B cell (primary cell): ENCODE data around the gene POLA2. TPM values are rescaled to one million over a fixed set of nuclear protein-coding genes. Genes with fewer than 3 reads are reported as not detected.
"Not testable (repeated sequence)": the region's sequence is repeated elsewhere in the genome, so short reads cannot be mapped to it uniquely, and the experiment has no call there.

Experiments used
- ATAC-seq: fragments of 200-7000 bp; cut with Tn5 transposase; one replicate; pipeline ENCODE4 v1.10.0; 2021; ENCODE audit warnings: low read depth, mild to moderate bottlenecking, moderate number of reproducible peaks, moderate library complexity
- CTCF ChIA-PET: fragments of 350-600 bp; sonication (Branson Sonifier 250); formaldehyde crosslinking; loops from one replicate; lab custom pipeline; 2021; ENCODE audit warnings: antibody characterized with exemption, inconsistent platforms; lab: Charles Lee
- POLR2A ChIA-PET: fragments of 350-600 bp; sonication (Branson Sonifier 250); formaldehyde crosslinking; loops from one replicate; lab custom pipeline; 2021; ENCODE audit warnings: antibody characterized with exemption; lab: Charles Lee
- DNase-seq: peaks from one replicate; pipeline ENCODE4 v3.0.0; 2013
- H2AFZ ChIP-seq: 2 replicates; pipeline ENCODE4 v1.6.1; 2012; ENCODE audit warnings: mild to moderate bottlenecking, low read depth, low read length; ENCODE audit not compliant: insufficient read depth, poor library complexity, severe bottlenecking
- H3K27ac ChIP-seq, 2 donors: 1 replicate in 1 of 2; 2 replicates in 1 of 2; pipeline ENCODE4 v1.5.1; 2012 to 2013; ENCODE audit warnings: low read length in 2 of 2, mild to moderate bottlenecking in 2 of 2, moderate library complexity in 1 of 2
- H3K27me3 ChIP-seq, 4 experiments: fragments of 200-600 bp in 1 of 4; sonication (generic) in 1 of 4; replicated peaks in 1 of 4; 1 replicate in 2 of 4; 2 replicates in 2 of 4; pipeline versions ENCODE4 v1.6.1 to v1.7.0; 2013 to 2016; ENCODE audit warnings: low read length in 3 of 4, mild to moderate bottlenecking in 2 of 4, mixed read lengths in 1 of 4, moderate library complexity in 1 of 4; ENCODE audit not compliant: insufficient read depth in 4 of 4, control insufficient read depth in 3 of 4; ENCODE audit errors: control extremely low read depth in 1 of 4
- H3K36me3 ChIP-seq, 2 experiments: replicated peaks in 1 of 2; 1 replicate in 1 of 2; 2 replicates in 1 of 2; pipeline versions ENCODE4 v1.6.1 to v1.7.1; 2013; ENCODE audit warnings: low read length in 1 of 2; ENCODE audit not compliant: insufficient read depth in 2 of 2, control insufficient read depth in 1 of 2; ENCODE audit errors: control extremely low read depth in 1 of 2, extremely low read depth in 1 of 2
- H3K4me1 ChIP-seq, 2 donors: fragments of 200-600 bp in 1 of 2; sonication (generic) in 1 of 2; 1 replicate in 1 of 2; 2 replicates in 1 of 2; pipeline versions ENCODE4 v1.5.1 to v1.6.1; 2013 to 2017; ENCODE audit warnings: low read length in 2 of 2; ENCODE audit not compliant: control insufficient read depth in 2 of 2, insufficient read depth in 2 of 2
- H3K4me2 ChIP-seq: replicated peaks from 2 replicates; pipeline ENCODE3; 2012; ENCODE audit warnings: mild to moderate bottlenecking, low read depth, low read length; ENCODE audit not compliant: poor library complexity, severe bottlenecking
- H3K4me3 ChIP-seq, 5 experiments: fragments of 200-600 bp in 1 of 5; sonication (generic) in 1 of 5; 1 replicate in 3 of 5; 2 replicates in 2 of 5; pipeline versions ENCODE4 v1.5.1 to v1.7.0; 2011 to 2016; ENCODE audit warnings: low read length in 4 of 5, mild to moderate bottlenecking in 4 of 5, low read depth in 2 of 5, control low read depth in 1 of 5, moderate library complexity in 1 of 5; ENCODE audit not compliant: insufficient read depth in 1 of 5; ENCODE audit errors: control extremely low read depth in 1 of 5, extremely low read depth in 1 of 5
- H3K79me2 ChIP-seq: fragments of 200-600 bp; sonication (generic); one replicate; pipeline ENCODE4 v1.6.0; 2016; ENCODE audit warnings: low read length; ENCODE audit not compliant: control insufficient read depth, insufficient read depth
- H3K9ac ChIP-seq: fragments of 200-600 bp; sonication (generic); 2 replicates; pipeline ENCODE4 v1.6.1; 2017; ENCODE audit warnings: mild to moderate bottlenecking, low read length, moderate library complexity
- H3K9me3 ChIP-seq, 3 donors: one replicate each; pipeline versions ENCODE4 v1.6.1 to v1.7.1; 2013; ENCODE audit warnings: low read length in 2 of 3; ENCODE audit not compliant: control insufficient read depth in 2 of 3, insufficient read depth in 1 of 3; ENCODE audit errors: control extremely low read depth in 1 of 3
- H4K20me1 ChIP-seq: 2 replicates; pipeline ENCODE4 v1.6.0; 2012; ENCODE audit warnings: mild to moderate bottlenecking, low read length; ENCODE audit not compliant: insufficient read depth, control insufficient read depth, poor library complexity, severe bottlenecking
- H3K27ac Mint-ChIP-seq: one replicate; pipeline ENCODE4 v1.8.0; 2021; ENCODE audit warnings: mixed read lengths
- H3K27me3 Mint-ChIP-seq: one replicate; pipeline ENCODE4 v1.8.0; 2021; ENCODE audit warnings: mixed read lengths
- H3K4me1 Mint-ChIP-seq: one replicate; pipeline ENCODE4 v1.8.0; 2021; ENCODE audit warnings: mixed read lengths
- H3K4me3 Mint-ChIP-seq: one replicate; pipeline ENCODE4 v1.8.0; 2021; ENCODE audit warnings: mixed read lengths
- H3K9me3 Mint-ChIP-seq: one replicate; pipeline ENCODE4 v1.8.0; 2022; ENCODE audit warnings: mixed read lengths; ENCODE audit not compliant: insufficient read depth
- CTCF ChIP-seq: fragments of 200-600 bp; IDR thresholded peaks from one replicate; pipeline ENCODE4 v1.8.0; 2022; ENCODE audit warnings: antibody characterized with exemption, mild to moderate bottlenecking
- EZH2 ChIP-seq: IDR thresholded peaks from 2 replicates; pipeline ENCODE4 v1.6.1; 2012; ENCODE audit warnings: borderline replicate concordance, low read depth, mild to moderate bottlenecking, moderate library complexity, low read length; ENCODE audit not compliant: insufficient read depth, poor library complexity, severe bottlenecking
- WGBS: methylation state at CpG from one replicate; pipeline ENCODE4 v1.1.5; 2013; ENCODE audit warnings: missing lambda C conversion rate; ENCODE audit not compliant: insufficient coverage; 5-methylcytosine and 5-hydroxymethylcytosine counted together
- intact Hi-C: fragments of 100-400 bp; cut with micrococcal nuclease; formaldehyde crosslinking; loops from one replicate; pipeline ENCODE4 v1.10.0; 2022
- polyA plus RNA-seq: library from polyadenylated mRNA; depleted of rRNA; stranded (reverse); fragments of >200 nt; gene quantifications from 2 replicates; pipeline ENCODE4 v1.2.3, GENCODE V29; 2012
- total RNA-seq, 2 donors: library from RNA; stranded (reverse); fragments of 120-200 nt in 1 of 2; gene quantifications; 1 replicate in 1 of 2; 2 replicates in 1 of 2; pipeline versions ENCODE4 v1.2.3 to v1.2.4, GENCODE V29; 2013 to 2022

POLA2 gene
- total and polyA plus RNA-seq, 2 donors (not counting 1 experiment from before 2014, with no cell fraction given): 13.0 to 28.7 TPM

- H3K27me3 Mint-ChIP-seq, H3K4me2 ChIP-seq, H3K27ac Mint-ChIP-seq, H4K20me1 ChIP-seq, H3K9me3 Mint-ChIP-seq, H3K9ac ChIP-seq, ATAC-seq, intact Hi-C loops, H2AFZ ChIP-seq, DNase-seq, H3K4me1 Mint-ChIP-seq, H3K27me3 ChIP-seq, POLR2A ChIA-PET, H3K79me2 ChIP-seq, H3K4me1 ChIP-seq, H3K4me3 Mint-ChIP-seq, H3K27ac ChIP-seq, H3K4me3 ChIP-seq, H3K36me3 ChIP-seq, CTCF ChIA-PET: not testable (repeated sequence)
- no CpG with 5 or more reads among the region's 6 CpGs for WGBS
- peaks cover 0 to 15% (median 5%) of the 10 kb centered on the region in 3 donors for H3K9me3 ChIP-seq
Measured at GRCh38 chr11:65238302-65238701, 23.5 kb upstream of the POLA2 start.

- intact Hi-C loops: no loop called here
Measured at GRCh38 chr11:65241134-65241533, 20.6 kb upstream of the POLA2 start.

More at GRCh38 chr11:65241134-65241533, 20.6 kb upstream of the POLA2 start:
- WGBS: 100% methylated on average over 1 of the region's 5 CpGs
- ChIA-PET POLR2A (no interaction called here), CTCF (no interaction called here)
- no peaks in the 10 kb centered on the region for H3K4me1 Mint-ChIP-seq
- TF ChIP-seq EZH2 (no peak), CTCF (no peak)
- H3K9me3 Mint-ChIP-seq: peaks cover 4% of the 10 kb centered on the region
- H3K27me3 Mint-ChIP-seq: no peaks in the 10 kb centered on the region
- Histone ChIP-seq H3K27ac (no peak overlapping the region), H3K36me3 (no peaks in the 10 kb centered on the region), H3K9me3 (peaks cover 0 to 16% (median 5%) of the 10 kb centered on the region in 3 donors), H2AFZ (no peak overlapping the region), H3K4me3 (no peak overlapping the region), H3K79me2 (no peaks in the 10 kb centered on the region), H3K4me1 (no peaks in the 10 kb centered on the region), H3K9ac (no peak overlapping the region), H3K27me3 (no peaks in the 10 kb centered on the region), H3K4me2 (no peak overlapping the region), H4K20me1 (no peaks in the 10 kb centered on the region)
- DNase-seq (no peak), ATAC-seq (no peak)
- no peak overlapping the region for H3K4me3 Mint-ChIP-seq
- no peak overlapping the region for H3K27ac Mint-ChIP-seq
